H9 (cell line): ENCODE measurements around the gene GPC1. TPM values are rescaled to one million over a fixed set of nuclear protein-coding genes. Genes with fewer than 3 reads are reported as not detected.

Source experiments
- DNase-seq: peaks from one replicate; pipeline ENCODE4 v3.0.0-alpha.2; 2017
- H2AFZ ChIP-seq: one replicate; pipeline ENCODE4 v1.6.1; 2013; ENCODE audit warnings: mild to moderate bottlenecking, low read length, control low read depth, moderate library complexity
- H2AK5ac ChIP-seq: 2 replicates; pipeline ENCODE4 v1.6.1; 2013; ENCODE audit warnings: low read length, control low read depth, mixed read lengths; ENCODE audit not compliant: insufficient read length
- H2BK120ac ChIP-seq: one replicate; pipeline ENCODE4 v1.6.1; 2013; ENCODE audit warnings: low read depth, mild to moderate bottlenecking, low read length, control low read depth, inconsistent platforms; ENCODE audit not compliant: poor library complexity, severe bottlenecking
- H2BK12ac ChIP-seq: 2 replicates; pipeline ENCODE4 v1.6.1; 2013; ENCODE audit warnings: low read length, control low read depth, mixed read lengths, low read depth; ENCODE audit not compliant: insufficient read length
- H2BK15ac ChIP-seq: 2 replicates; pipeline ENCODE4 v1.6.1; 2013; ENCODE audit warnings: low read depth, low read length, control low read depth
- H2BK20ac ChIP-seq: one replicate; pipeline ENCODE4 v1.6.1; 2013; ENCODE audit warnings: low read depth, mild to moderate bottlenecking, low read length, control low read depth, inconsistent platforms; ENCODE audit not compliant: poor library complexity, severe bottlenecking
- H2BK5ac ChIP-seq: 2 replicates; pipeline ENCODE4 v1.6.1; 2013; ENCODE audit warnings: low read length, control low read depth, mixed read lengths; ENCODE audit not compliant: insufficient read length
- H3K14ac ChIP-seq: 2 replicates; pipeline ENCODE4 v1.6.1; 2013; ENCODE audit warnings: low read length, control low read depth; ENCODE audit not compliant: insufficient read depth
- H3K18ac ChIP-seq: 2 replicates; pipeline ENCODE4 v1.6.1; 2013; ENCODE audit warnings: low read depth, mild to moderate bottlenecking, mixed read lengths, low read length, control low read depth; ENCODE audit not compliant: insufficient read length
- H3K23ac ChIP-seq: 2 replicates; pipeline ENCODE4 v1.6.1; 2013; ENCODE audit warnings: low read length, control low read depth, mixed read lengths, low read depth; ENCODE audit not compliant: insufficient read length
- H3K23me2 ChIP-seq: 2 replicates; pipeline ENCODE4 v1.6.1; 2013; ENCODE audit warnings: low read depth, mild to moderate bottlenecking, mixed read lengths, low read length, control low read depth; ENCODE audit not compliant: insufficient read length, poor library complexity, severe bottlenecking
- H3K27ac ChIP-seq: 2 replicates; pipeline ENCODE4 v1.5.1; 2013; ENCODE audit warnings: low read length, control low read depth, mixed read lengths, low read depth; ENCODE audit not compliant: insufficient read length
- H3K27me3 ChIP-seq: 2 replicates; pipeline ENCODE4 v1.6.1; 2013; ENCODE audit warnings: low read length, control low read depth, inconsistent platforms; ENCODE audit not compliant: insufficient read depth
- H3K4ac ChIP-seq: 2 replicates; pipeline ENCODE4 v1.6.1; 2013; ENCODE audit warnings: low read depth, mild to moderate bottlenecking, control low read depth, inconsistent platforms, low read length, moderate library complexity
- H3K4me1 ChIP-seq: 2 replicates; pipeline ENCODE4 v1.6.1; 2013; ENCODE audit warnings: low read length, control low read depth, inconsistent platforms; ENCODE audit not compliant: insufficient read depth
- H3K4me2 ChIP-seq: 2 replicates; pipeline ENCODE4 v1.6.1; 2013; ENCODE audit warnings: low read length, control low read depth, mixed read lengths; ENCODE audit not compliant: insufficient read length, insufficient read depth
- H3K56ac ChIP-seq: 2 replicates; pipeline ENCODE4 v1.6.1; 2013; ENCODE audit warnings: low read depth, mild to moderate bottlenecking, mixed read lengths, low read length, control low read depth; ENCODE audit not compliant: insufficient read length
- H3K79me1 ChIP-seq: 2 replicates; pipeline ENCODE4 v1.6.1; 2013; ENCODE audit warnings: low read depth, mild to moderate bottlenecking, moderate library complexity, low read length, control low read depth, inconsistent platforms; ENCODE audit not compliant: insufficient read depth, poor library complexity, severe bottlenecking
- H3K79me2 ChIP-seq: 2 replicates; pipeline ENCODE4 v1.6.1; 2013; ENCODE audit warnings: low read length, control low read depth, inconsistent platforms; ENCODE audit not compliant: insufficient read depth
- H3K9ac ChIP-seq: 2 replicates; pipeline ENCODE4 v1.6.1; 2013; ENCODE audit warnings: low read length, control low read depth, mixed read lengths; ENCODE audit not compliant: insufficient read length; ENCODE audit errors: extremely low read depth
- H3K9me3 ChIP-seq: one replicate; pipeline ENCODE4 v1.6.1; 2013; ENCODE audit warnings: low read depth, low read length, inconsistent platforms; ENCODE audit not compliant: control insufficient read depth
- H3T11ph ChIP-seq: one replicate; pipeline ENCODE4 v1.6.1; 2013; ENCODE audit warnings: mild to moderate bottlenecking, low read length, control low read depth, inconsistent platforms
- H4K20me1 ChIP-seq: one replicate; pipeline ENCODE4 v1.6.1; 2013; ENCODE audit not compliant: control insufficient read depth, insufficient read length, insufficient read depth
- H4K5ac ChIP-seq: 2 replicates; pipeline ENCODE4 v1.6.1; 2013; ENCODE audit warnings: low read depth, mild to moderate bottlenecking, mixed read lengths, low read length, control low read depth; ENCODE audit not compliant: insufficient read length
- H4K8ac ChIP-seq: replicated peaks from 2 replicates; pipeline ENCODE4 v1.6.1; 2013; ENCODE audit warnings: low read length, control low read depth, mixed read lengths, low read depth; ENCODE audit not compliant: insufficient read length
- H4K91ac ChIP-seq: 2 replicates; pipeline ENCODE4 v1.6.1; 2013; ENCODE audit warnings: low read depth, mild to moderate bottlenecking, moderate library complexity, mixed read lengths, low read length, control low read depth; ENCODE audit not compliant: insufficient read length
- H3K27ac Mint-ChIP-seq, 3 experiments: 2 replicates in 2 of 3; 3 replicates in 1 of 3; pipeline ENCODE4 v1.8.0; 2020 to 2021; ENCODE audit warnings: mixed read lengths in 3 of 3, mild to moderate bottlenecking in 1 of 3, moderate library complexity in 1 of 3
- H3K27me3 Mint-ChIP-seq: 2 replicates; pipeline ENCODE4 v1.8.0; 2021; ENCODE audit warnings: low read depth, mild to moderate bottlenecking, moderate library complexity, mixed read lengths
- H3K36me3 Mint-ChIP-seq, 3 experiments: 2 replicates in 2 of 3; 3 replicates in 1 of 3; pipeline ENCODE4 v1.8.0; 2020 to 2021; ENCODE audit warnings: low read depth in 3 of 3, mixed read lengths in 3 of 3; ENCODE audit not compliant: insufficient read depth in 1 of 3
- H3K4me1 Mint-ChIP-seq, 2 experiments: 2 replicates each; pipeline ENCODE4 v1.8.0; 2020; ENCODE audit warnings: mixed read lengths in 2 of 2
- H3K4me3 Mint-ChIP-seq, 2 experiments: 2 replicates in 1 of 2; 3 replicates in 1 of 2; pipeline ENCODE4 v1.8.0; 2020 to 2021; ENCODE audit warnings: mild to moderate bottlenecking in 2 of 2, mixed read lengths in 2 of 2, moderate library complexity in 1 of 2
- H3K9me3 Mint-ChIP-seq, 2 experiments: 2 replicates in 1 of 2; 3 replicates in 1 of 2; pipeline ENCODE4 v1.8.0; 2020; ENCODE audit warnings: mild to moderate bottlenecking in 2 of 2, mixed read lengths in 2 of 2, moderate library complexity in 1 of 2
- CTCF ChIP-seq: fragments of 200-600 bp; sonication (generic); conservative IDR thresholded peaks from 3 replicates; pipeline ENCODE4 v1.8.0; 2021; ENCODE audit warnings: antibody characterized with exemption, mild to moderate bottlenecking
- WGBS: extraction: QIAGEN DNeasy Blood & Tissue Kit; methylation state at CpG from one replicate; pipeline ENCODE4 v1.1.7; 2013; ENCODE audit warnings: missing lambda C conversion rate, low lambda C conversion rate, mixed read lengths; ENCODE audit not compliant: insufficient read length; ENCODE audit errors: extremely low coverage; 5-methylcytosine and 5-hydroxymethylcytosine counted together
- total RNA-seq: library from RNA; stranded (reverse); gene quantifications from 2 replicates; pipeline ENCODE4 v1.2.1, GENCODE V29; 2021

Gene GPC1
- total RNA-seq, 1 experiment from 2014 or later: 39.4 TPM

GRCh38 chr2:240499309-240500301, 64.1 kb downstream of the GPC1 start:
- no peak overlapping the region for H4K91ac ChIP-seq
- H3K56ac ChIP-seq: no peak overlapping the region
- Mint-ChIP-seq H3K4me3 (no peak overlapping the region), H3K36me3 (peaks cover 0 to 16% (median 16%) of the 10 kb centered on the region in 3 experiments; a peak in 5 of 7 replicates), H3K27me3 (peaks cover 5% of the 10 kb centered on the region), H3K9me3 (peaks cover 14 to 19% of the 10 kb centered on the region in 2 experiments), H3K4me1 (no peaks in the 10 kb centered on the region), H3K27ac (no peak overlapping the region)
- no peaks in the 10 kb centered on the region for H3K27me3 ChIP-seq
- no peaks in the 10 kb centered on the region for H3K79me2 ChIP-seq
- peak; percentile 19 for DNase-seq
- no peak overlapping the region for H4K8ac ChIP-seq
- H3K4ac ChIP-seq: no peak overlapping the region
- no peak overlapping the region for H2BK12ac ChIP-seq
- no peak overlapping the region for H2BK120ac ChIP-seq
- no CpG with 5 or more reads among the region's 32 CpGs for WGBS
- H3K18ac ChIP-seq: no peak overlapping the region
- H3K79me1 ChIP-seq: no peaks in the 10 kb centered on the region
- no peak overlapping the region for H3K4me2 ChIP-seq
- no peaks in the 10 kb centered on the region for H4K20me1 ChIP-seq
- H2BK5ac ChIP-seq: no peak overlapping the region
- H3K9ac ChIP-seq: no peak overlapping the region
- H2AK5ac ChIP-seq: no peak overlapping the region
- no peaks in the 10 kb centered on the region for H3K4me1 ChIP-seq
- H4K5ac ChIP-seq: no peak overlapping the region
- H2BK15ac ChIP-seq: no peak overlapping the region
- H3K23me2 ChIP-seq: no peaks in the 10 kb centered on the region
- no peak overlapping the region for H2BK20ac ChIP-seq
- no peak overlapping the region for H3K14ac ChIP-seq
- H3T11ph ChIP-seq: no peak overlapping the region
- no peak for TF ChIP-seq CTCF
- no peak overlapping the region for H3K27ac ChIP-seq
- no peak overlapping the region for H3K23ac ChIP-seq
- H2AFZ ChIP-seq: no peak overlapping the region
- H3K9me3 ChIP-seq: no peaks in the 10 kb centered on the region
